HK-2 (cell line): ENCODE results near the gene GDF7.
"Not testable (repeated sequence)": the region's sequence is repeated elsewhere in the genome, so short reads cannot be mapped to it uniquely, and the experiment has no call there.

Experiments used
- DNase-seq: peaks from one replicate; pipeline ENCODE4 v3.0.0-alpha.2; 2018; ENCODE audit not compliant: unreplicated experiment

The GDF7 gene

DNA sequence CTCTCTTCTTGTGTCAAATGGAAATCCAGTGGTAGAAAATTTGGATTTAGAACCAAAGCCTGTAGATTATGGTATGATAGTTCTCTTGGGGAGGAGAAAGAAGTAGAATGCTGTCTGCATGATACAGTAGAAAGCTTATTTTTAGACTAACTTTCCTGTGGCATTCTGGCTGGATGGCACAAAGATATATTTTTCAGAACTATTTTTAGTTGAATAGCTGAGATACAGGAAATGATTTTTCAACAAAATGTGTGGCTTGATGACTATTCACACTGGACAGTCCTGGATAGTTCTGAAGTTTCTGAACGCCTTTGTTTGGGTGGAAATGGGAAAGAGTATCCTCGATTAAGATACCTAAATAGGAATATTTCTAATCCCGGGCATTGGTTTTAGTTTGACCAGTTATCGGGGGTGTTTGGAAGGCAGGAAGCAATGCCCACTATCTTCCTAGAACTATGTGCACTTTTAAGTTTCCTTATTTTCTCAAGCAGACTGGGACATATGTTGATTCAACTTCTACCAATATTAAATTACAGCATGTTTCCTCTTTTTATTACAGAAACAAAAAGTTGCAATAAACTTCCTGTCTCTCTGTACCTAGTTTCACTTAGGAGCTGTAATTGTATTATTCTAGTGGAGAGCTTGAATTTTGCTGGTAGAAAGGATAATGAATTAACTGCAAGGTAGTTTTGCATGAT is 32.1 kb downstream of the GDF7 start:
- DNase-seq = no peak

DNA sequence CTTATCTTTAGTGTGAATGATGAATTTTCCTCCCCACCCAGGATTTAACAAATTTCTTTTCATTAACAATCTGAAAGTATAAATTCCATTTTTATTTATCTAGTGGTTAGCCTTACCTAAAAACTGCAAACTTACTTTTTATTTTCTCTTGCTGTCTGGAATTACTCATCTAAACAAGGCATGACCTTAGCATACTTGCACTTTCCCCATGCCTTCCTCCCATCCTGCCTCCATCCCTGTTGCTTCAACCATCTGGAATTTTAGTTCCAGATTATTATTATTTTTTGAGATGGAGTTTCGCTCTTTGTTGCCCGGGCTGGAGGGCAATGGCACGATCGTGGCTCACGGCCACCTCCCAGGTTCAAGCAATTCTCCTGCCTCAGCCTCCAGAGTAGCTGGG is 35.6 kb downstream of the GDF7 start:
- no peak for DNase-seq

DNA sequence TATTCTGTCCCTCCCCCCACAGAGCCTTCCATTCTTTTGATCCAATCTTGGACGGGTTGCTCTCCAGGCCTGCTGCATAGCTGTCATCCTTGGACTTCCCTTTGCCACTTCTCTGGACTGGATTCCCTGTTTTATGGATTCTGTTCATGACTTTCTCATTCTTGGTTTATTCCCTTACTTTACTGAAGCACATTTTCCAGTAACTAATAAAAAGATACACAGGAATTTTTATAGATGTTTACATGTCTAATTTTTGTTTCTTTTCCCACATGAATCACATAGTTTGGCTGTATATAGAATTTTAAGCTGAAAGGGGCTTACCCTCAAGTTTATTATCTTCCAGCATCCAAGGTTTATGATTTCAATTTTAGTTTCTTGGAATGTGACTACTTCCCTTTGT is 37.9 kb downstream of the GDF7 start:
- no peak for DNase-seq

DNA sequence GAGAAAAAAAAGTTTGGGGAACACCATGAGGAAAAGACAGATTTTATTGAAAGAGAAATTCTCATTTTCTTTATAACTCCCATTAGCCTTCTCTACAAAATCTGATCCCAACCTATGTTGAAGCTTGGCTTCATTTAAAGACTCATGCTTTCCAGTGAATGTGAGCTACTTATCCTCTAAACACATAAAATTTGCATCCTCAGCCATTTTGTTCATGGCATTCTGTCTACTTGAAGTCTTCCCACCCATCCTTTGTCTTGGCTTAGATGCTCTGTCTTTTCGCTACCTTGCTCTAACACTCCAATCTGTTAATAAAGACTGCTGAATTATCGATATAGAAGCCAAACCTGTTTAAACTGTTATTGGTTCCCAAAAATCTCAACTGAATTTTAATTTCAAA is 39.3 kb downstream of the GDF7 start:
- no peak for DNase-seq

DNA sequence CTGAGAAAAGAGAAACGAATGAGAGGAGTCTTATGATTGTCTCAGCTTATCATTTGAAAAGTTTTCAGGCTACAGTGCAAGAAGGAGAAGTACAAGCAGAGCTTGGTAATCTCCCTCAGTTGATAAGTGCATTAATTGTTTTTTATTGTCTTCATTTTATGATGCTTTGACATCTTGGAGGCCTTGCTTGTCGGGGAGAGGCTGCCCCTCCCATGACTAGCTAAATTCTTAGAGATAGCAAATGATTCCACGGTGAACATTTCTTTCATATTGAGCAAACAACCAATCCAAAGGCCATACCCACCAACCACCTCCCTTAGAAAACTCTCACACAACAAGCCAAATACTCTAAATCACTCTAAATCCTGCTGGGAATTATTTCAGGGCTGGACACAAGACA is 39.8 kb downstream of the GDF7 start:
- DNase-seq = no peak

DNA sequence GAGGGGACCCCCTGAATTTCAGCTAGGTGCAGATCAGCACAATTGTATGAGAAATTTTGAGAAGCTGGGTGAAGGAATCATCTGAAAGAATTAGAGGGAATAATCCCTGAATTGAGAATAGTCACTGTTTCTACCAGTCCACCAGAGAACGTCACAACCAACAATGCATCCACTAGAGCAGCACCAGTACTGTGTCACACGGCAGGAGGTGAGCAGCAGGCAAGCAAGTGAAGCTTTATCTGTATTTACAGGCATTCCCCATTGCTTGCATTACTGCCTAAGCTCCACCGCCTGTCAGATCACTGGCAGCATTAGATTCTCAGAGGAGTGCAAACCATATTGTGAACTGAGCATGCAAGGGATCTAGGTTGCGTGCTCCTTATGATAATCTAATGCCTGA is 40.7 kb downstream of the GDF7 start:
- DNase-seq = no peak

DNA sequence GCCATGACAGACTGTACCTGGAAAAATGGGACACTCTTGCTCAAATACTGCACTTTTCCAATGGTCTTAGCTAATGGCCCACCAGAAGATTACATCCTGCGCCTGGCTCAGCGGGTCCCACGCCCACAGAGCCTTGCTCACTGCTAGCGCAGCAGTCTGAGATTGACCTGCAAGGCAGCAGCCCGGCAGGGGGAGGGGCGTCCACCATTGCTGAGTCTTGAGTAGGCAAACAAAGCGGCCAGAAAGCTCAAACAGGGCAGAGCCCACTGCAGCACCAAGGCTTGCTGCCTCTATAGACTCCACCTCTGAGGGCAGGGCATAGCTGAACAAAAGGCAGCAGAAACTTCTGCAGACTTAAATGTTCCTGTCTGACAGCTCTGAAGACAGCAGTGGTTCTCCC is 44.7 kb downstream of the GDF7 start:
- not testable (repeated sequence) for DNase-seq

DNA sequence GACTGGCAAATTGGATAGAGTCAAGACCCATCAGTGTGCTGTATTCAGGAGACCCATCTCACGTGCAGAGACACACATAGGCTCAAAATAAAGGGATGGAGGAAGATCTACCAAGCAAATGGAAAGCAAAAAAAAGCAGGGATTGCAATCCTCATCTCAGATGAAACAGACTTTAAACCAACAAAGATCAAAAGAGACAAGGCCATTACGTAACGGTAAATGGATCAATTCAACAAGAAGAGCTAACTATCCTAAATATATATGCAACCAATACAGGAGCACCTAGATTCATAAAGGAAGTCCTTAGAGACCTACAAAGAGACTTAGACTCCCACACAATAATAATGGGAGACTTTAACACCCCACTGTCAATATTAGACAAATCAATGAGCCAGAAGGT is 46.6 kb downstream of the GDF7 start:
- not testable (repeated sequence) for DNase-seq

DNA sequence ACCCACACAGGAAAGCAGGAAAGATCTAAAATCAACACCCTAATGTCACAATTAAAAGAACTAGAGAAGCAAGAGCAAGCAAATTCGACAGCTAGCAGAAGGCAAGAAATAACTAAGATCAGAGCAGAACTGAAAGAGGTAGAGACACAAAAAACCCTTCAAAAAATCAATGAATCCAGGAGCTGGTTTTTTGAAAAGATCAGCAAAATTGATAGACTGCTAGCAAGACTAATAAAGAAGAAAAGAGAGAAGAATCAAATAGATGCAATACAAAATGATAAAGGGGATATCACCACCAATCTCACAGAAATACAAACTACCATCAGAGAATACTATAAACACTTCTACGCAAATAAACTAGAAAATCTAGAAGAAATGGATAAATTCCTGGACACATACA is 47.5 kb downstream of the GDF7 start:
- not testable (repeated sequence) for DNase-seq

DNA sequence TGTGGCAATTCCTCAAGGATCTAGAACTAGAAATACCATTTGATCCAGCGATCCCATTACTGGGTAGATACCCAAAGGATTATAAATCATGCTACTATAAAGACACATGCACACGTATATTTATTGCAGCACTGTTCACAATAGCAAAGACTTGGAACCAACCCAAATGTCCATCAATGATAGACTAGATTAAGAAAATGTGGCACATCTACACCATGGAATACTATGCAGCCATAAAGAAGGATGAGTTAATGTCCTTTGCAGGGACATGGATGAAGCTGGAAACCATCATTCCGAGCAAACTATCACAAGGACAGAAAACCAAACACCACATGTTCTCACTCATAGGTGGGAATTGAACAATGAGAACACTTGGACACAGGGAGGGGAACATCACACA is 49.2 kb downstream of the GDF7 start:
- not testable (repeated sequence) for DNase-seq

DNA sequence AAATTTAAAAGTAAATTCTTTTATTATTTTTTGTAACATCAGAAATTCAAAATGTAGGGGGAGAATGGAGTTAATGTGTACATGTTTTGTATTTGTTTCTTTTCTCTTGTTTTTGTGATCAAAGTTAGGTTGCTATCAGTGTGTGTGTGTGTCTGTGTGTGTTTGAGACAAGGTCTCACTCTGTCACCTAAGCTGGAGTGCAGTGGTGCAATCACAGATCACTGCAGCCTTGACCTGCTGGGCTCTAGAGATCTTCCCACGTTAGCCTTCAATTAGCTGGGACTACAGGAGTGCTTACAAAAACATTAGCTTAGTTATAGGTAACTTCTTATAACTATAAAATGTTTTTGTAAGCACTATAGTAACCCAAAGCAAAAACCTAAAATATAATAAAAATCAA is 50.7 kb downstream of the GDF7 start:
- no peak for DNase-seq

DNA sequence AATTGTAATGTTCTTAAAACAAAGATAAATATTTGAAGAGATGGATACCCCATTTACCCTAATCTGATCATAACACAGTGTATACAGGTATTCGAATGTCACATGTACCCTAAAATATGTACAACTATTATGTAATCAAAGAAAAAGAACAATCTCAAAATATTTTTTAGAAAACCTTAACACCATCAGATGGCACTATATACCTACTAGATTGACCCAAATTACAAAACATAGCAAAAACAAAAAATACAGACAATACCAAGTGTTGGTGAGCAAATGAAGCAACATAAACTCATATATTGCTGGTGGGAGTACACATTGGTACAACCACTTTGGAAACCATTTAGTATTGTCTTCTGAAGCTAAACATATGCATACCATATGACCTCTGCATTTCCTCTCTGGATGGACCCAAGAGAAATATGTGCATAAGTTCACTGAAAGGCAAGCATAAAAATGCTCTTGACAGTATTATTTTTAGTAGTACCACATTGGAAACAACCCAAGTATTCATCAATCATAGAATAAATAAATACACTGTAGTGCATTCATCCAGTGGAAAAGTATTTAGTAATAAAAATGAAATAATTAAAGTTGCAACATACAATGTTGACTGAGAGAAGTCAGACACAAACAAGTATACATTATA is 55.8 kb downstream of the GDF7 start:
- DNase-seq = no peak

DNA sequence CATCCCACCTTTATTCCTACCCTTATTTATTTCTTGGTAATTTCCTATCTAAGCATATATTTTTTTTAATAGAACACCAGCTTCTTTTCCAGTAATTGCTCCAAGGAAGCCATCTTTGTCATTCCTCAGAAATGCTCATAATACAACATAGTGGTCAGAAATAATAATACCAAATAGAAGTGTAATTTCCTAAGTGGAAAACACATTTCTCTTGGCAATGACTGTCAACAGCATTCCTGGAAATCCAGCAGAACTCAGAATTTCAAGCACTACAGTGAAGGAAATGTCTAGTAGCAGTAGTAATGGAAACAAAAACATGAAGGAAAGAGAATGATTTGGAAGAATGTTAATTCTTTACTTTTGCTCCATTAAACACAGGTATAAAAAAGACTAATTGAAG is 56.6 kb downstream of the GDF7 start:
- no peak for DNase-seq

DNA sequence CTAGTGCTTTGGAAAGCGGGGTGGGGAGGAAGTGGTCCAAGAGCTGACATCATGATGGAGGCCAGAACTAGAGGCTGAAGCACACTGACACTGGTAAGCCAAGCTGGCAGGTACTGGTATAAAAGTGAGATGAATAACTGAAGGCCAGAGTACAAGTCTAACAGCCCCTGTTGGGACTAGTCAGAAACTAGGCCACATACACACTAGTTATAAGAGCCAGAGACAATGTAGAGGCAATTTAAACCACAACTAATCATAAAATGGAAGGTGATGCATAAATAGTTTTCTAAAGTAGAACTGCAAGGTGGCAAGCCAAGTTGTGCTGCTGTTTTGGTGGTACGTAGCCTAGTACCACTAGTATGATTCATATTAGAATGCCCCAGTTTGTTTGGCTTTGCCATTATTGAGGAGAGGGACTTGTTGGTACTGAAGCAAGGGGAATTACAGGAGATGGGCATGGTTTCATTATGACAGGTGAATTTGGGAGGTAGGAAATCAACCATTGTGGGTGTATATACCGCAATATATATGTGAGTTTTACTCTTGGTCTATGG is 57.6 kb downstream of the GDF7 start:
- no peak for DNase-seq

DNA sequence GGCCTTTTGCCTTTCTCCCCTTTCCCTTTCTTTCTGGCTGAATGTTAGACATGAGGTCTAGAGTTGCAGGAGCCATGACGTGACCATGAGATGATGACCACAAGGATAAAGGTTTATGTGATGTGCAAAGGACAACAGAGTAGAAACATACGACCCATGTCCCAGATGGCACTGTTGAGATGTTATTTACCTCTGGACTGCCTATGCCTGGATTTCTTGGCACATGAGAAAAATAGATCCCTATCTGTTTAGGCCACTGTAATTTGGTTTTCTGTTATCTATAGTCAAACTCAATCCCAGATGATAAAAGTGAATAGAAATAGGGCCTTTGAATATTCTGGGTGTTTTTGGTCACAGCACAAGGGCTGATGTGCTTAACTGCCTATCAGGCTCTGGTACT is 58.8 kb downstream of the GDF7 start:
- no peak for DNase-seq

DNA sequence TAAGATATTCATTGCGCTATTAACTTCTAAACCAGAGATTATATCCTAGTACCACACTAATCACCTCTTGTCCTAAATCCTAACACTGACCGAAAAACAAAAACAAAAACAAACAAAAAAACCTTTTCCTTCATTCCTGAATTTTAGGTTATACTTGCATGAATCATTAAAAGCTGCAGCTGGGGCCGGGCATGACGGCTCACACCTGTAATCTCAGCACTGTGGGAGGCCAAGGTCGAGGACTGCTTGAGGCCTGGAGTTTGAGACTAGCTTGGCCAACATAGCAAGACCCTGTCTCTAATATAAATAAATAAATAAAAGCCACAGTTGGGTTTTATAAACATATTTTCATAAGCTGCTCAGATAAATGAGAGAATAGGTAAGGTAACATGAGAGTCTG is 60.0 kb downstream of the GDF7 start:
- DNase-seq = no peak

DNA sequence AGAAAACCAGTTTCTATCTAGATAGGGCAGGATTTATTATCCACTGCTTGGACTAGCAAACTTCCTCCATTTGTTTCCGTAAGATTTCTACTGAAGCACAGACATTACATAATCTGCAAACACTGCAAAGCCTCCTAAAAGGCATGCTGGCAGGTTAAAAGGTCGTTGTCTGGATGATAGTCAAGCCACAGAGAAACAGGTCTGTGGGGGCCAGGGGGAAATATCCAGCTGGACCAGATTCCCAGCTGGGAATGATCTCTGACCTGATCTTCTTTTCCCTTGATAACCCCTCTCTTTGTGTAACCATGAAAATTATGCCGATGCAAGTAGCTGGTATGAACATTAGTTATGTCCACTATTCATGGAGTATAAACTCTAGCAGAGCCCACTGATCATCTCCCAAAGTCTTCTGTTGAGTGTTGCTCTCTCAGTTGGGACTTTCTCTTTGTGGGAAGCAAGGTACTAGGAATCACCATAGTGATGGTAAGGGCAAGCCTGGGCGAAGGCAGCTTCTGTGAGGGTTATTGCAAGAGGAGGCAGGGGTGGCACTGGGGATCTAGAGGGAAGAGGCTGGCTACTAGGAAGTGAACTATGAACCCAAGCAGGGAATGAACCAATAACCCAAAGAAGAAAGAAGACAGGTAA is 61.3 kb downstream of the GDF7 start:
- no peak for DNase-seq
